GM08714 (cell line): ENCODE measurements around the gene VARS2.
"Not testable (repeated sequence)": the region's sequence is repeated elsewhere in the genome, so short reads cannot be mapped to it uniquely, and the experiment has no call there.

ENCODE experiments used
- H3K4me3 ChIP-seq: fragments of 200-500 bp; sonication (Bioruptor generic); 2 replicates; pipeline ENCODE4 v1.5.1; 2014; ENCODE audit warnings: mild to moderate bottlenecking, low read length, inconsistent platforms
- ZNF274 ChIP-seq: IDR thresholded peaks from 2 replicates; pipeline ENCODE4 v1.6.1; 2012; ENCODE audit warnings: mild to moderate bottlenecking, low read depth, low read length

The VARS2 gene

GRCh38 chr6:30947231-30947630 lies 33.2 kb downstream of the VARS2 start:
- TF ChIP-seq ZNF274 = no peak
- no peak overlapping the region for H3K4me3 ChIP-seq

GRCh38 chr6:30948811-30949210 lies 34.8 kb downstream of the VARS2 start:
- no peak for TF ChIP-seq ZNF274
- no peak overlapping the region for H3K4me3 ChIP-seq

- TF ChIP-seq ZNF274 = no peak
- H3K4me3 ChIP-seq = no peak overlapping the region
Observed at GRCh38 chr6:30951907-30952469, 38.0 kb downstream of the VARS2 start.

GRCh38 chr6:30954631-30955366 lies 40.8 kb downstream of the VARS2 start:
- TF ChIP-seq ZNF274 = no peak

GRCh38 chr6:30955367-30956042 lies 41.5 kb downstream of the VARS2 start:
- H3K4me3 ChIP-seq = peak overlapping the region; percentile 50; the same call in 1 of the 2 replicates

More at GRCh38 chr6:30954631-30955366, 40.8 kb downstream of the VARS2 start:
- peak overlapping the region; percentile 50; the same call in 1 of the 2 replicates for H3K4me3 ChIP-seq

GRCh38 chr6:30957716-30958115 lies 43.7 kb downstream of the VARS2 start:
- H3K4me3 ChIP-seq = no peak overlapping the region
- TF ChIP-seq ZNF274 = no peak

More at GRCh38 chr6:30955367-30956042, 41.5 kb downstream of the VARS2 start:
- TF ChIP-seq ZNF274 = no peak

DNA sequence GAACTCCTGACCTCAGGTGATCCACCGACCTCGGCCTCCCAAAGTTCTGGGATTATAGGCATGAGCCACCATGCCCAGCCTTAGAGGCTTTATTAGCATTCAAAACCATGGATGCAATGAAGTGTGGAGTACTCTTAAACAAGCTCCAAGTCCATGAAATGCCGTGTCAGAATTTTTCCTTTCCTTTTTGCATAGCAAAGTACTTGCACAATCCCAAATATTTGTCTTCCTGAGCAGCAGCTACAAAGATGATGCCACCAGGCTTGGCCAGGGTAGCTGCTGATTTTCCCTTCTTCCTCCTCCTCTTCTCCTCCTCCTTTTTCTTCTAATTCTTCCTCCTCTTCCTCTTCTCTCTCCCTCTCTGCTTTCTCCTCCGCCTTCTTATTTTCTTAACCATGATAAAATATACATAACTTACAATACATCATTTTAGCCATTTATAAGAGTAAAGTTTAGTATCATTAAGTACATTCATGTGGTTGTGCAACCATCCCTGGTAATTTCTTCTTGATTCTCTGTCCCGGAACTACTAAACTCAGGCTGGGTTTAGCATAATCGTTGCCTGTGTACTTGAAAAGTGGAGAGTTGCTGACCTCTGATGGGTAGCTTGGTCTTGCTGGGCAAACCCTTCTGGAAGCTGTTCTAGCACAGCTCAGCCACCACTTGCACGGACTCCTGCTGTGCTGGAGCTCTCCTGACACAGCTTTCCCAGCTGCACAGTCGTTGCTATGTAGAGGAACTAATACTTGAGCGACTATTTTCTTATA lies 47.1 kb downstream of the VARS2 start:
- TF ChIP-seq ZNF274 = no peak
- no peak overlapping the region for H3K4me3 ChIP-seq

DNA sequence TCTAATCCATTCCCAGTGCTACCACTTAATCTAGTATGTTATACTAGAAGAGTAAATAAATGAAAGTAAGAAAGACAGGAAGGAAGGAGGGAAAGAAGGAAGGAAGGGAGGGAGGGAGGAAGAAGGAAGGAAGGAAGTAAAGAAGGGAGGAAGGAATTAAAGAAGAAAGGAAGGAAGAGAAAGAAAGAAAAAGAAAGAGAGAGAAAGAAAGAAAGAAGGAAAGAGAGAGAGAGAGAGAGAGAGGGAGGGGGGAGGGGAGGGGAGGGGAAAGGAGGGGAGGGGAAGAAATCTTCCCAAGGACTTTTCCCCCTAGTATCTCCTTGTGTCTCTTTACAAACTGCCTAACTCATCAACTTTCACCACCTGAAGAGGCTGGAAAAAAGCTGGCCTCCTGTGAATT lies 48.7 kb downstream of the VARS2 start:
- TF ChIP-seq ZNF274 = no peak

DNA sequence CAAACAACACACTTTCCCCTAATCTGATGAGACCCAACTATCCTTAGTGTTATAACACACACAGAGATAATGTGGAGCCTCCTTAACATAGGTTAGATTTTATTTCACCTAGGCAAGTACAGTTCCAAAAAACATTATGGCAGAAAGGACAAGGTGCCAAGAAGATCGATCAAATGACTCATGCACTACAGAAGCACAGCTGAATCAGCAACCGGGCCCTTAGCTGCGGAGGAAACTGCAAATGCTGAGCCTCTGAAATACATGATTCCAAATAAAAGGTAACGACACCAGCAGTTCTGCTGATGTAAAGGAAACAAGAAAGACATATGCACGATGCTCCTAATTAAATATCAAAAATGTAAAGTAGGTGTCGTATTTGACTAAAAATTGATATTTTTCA lies 49.6 kb downstream of the VARS2 start:
- H3K4me3 ChIP-seq = no peak overlapping the region
- TF ChIP-seq ZNF274 = no peak

More for the DNA sequence above, 48.7 kb downstream of the VARS2 start:
- no peak overlapping the region for H3K4me3 ChIP-seq

DNA sequence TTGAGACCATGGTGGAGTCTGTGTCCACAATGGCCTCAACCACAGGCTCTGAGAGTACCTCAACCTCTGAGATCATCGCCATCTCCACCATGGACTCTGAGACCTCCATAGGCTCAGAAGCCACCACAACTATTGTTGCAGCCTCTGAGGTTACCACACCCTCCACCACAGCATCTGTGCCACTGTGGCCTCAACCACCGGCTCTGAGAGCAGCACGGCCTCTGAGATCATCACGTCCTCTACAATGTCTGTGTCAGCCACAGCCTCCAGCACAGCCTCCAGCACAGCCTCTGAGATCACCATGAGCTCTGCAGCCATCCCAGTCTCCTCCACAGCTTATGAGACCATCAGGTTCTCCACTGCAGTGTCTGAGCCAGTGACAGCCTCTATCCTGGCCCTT lies 50.0 kb downstream of the VARS2 start:
- no peak for TF ChIP-seq ZNF274

GRCh38 chr6:30965140-30965601 lies 51.1 kb downstream of the VARS2 start:
- TF ChIP-seq ZNF274 = no peak
- H3K4me3 ChIP-seq = no peak overlapping the region

More for the DNA sequence above, 50.0 kb downstream of the VARS2 start:
- H3K4me3 ChIP-seq = no peak overlapping the region

DNA sequence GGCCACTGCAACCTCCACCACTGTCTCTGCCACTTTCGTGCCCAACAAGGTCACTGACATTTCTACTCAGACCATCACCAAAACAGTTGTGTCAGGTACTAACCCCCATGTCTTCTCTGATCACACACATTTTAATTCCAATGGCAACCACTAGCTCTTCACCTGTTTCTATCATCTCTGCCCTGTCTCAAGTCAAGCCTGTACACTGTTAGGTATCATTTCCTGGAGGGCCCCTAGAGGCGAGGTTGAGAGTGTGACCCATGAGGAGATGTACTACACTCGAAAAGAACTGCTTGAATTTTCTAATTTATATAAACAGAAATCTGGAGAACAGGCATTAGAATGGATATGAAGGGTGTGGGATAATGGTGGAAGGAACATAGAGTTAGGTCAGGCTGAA lies 52.1 kb downstream of the VARS2 start:
- no peak for TF ChIP-seq ZNF274
- H3K4me3 ChIP-seq = no peak overlapping the region

DNA sequence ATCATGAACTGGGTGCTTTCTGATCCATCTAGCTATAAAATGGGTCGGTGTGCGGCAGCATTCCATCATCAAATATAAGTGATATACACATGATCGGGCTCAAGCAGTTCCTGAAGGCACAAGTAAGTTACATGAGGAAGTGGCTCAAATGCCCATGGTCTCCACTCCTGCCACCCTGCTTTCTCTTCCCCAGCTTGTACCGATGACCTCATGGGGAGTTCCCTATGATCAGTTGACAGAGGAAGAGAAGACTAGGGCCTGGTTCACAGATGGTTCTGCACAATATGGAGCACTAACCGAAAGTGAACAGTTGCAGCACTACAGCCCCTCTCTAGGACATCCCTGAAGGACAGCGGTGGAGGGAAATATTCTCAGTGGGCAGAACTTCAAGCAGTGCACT lies 55.1 kb downstream of the VARS2 start:
- not testable (repeated sequence) for H3K4me3 ChIP-seq

DNA sequence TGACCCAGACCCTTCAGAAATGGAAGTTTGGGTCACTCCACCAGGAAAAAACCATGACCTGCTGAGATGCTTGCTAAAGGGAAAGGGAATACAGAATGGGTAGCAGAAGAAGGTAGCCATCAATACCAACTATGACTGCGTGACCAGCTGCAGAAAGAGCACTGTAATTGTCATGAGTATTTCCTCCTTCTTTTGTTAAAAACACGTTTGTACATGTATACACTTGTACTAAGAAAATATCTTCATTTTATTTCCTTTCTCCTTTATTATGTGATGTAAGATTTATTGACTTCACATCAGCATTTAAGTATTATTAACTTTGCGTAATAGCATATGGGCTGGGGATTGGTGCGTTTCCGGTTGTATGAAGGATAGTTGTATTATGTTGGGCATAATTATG lies 56.9 kb downstream of the VARS2 start:
- H3K4me3 ChIP-seq = no peak overlapping the region
- TF ChIP-seq ZNF274 = no peak

DNA sequence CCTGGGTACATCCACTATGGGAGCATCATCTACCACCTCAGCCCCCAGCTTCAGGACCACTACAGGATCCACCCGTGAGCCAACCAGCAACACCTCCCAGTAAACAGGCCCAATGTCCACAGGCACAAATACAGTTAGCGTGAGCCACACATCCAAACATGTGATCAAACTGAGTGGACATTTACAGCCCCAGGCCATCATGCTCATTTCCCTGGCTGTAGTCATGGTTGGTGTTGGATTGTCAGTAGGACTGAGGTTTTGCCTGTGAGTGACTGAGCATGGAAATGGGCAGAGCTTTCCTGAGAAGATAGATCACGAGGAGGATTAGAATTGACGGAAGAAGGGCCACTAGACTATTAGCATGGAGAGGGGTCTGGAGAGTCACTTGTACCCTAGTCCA lies 58.8 kb downstream of the VARS2 start:
- no peak overlapping the region for H3K4me3 ChIP-seq
- no peak for TF ChIP-seq ZNF274
